MM.1S (cell line): Measurements from ENCODE around the gene SKAP2.

Source experiments
- DNase-seq: peaks from one replicate; pipeline ENCODE4 v3.0.0-alpha.2; 2015
- H2AFZ ChIP-seq: fragments of 300-600 bp; sonication (generic); 2 replicates; pipeline ENCODE4 v1.6.0; 2016; ENCODE audit warnings: antibody characterized with exemption, low read length
- H3F3A ChIP-seq: fragments of 300-600 bp; sonication (generic); 2 replicates; pipeline ENCODE4 v1.6.1; 2016; ENCODE audit warnings: mild to moderate bottlenecking, antibody characterized with exemption, low read length, moderate library complexity, mixed read lengths; ENCODE audit not compliant: insufficient read depth
- H3K27ac ChIP-seq: fragments of 300-600 bp; sonication (generic); 2 replicates; pipeline ENCODE4 v1.5.1; 2016; ENCODE audit warnings: mild to moderate bottlenecking, low read length
- H3K27me3 ChIP-seq: fragments of 300-600 bp; sonication (generic); replicated peaks from 2 replicates; pipeline ENCODE4 v1.6.0; 2016; ENCODE audit warnings: low read length; ENCODE audit not compliant: insufficient read depth
- H3K36me3 ChIP-seq: fragments of 300-600 bp; sonication (generic); replicated peaks from 2 replicates; pipeline ENCODE4 v1.6.1; 2016; ENCODE audit warnings: mild to moderate bottlenecking, low read length, mixed read lengths; ENCODE audit not compliant: insufficient read depth
- H3K4me1 ChIP-seq: fragments of 300-600 bp; sonication (generic); 2 replicates; pipeline ENCODE4 v1.6.1; 2016; ENCODE audit warnings: low read length, mixed read lengths
- H3K4me2 ChIP-seq: fragments of 300-600 bp; sonication (generic); 2 replicates; pipeline ENCODE4 v1.6.0; 2016; ENCODE audit warnings: low read depth, low read length
- H3K4me3 ChIP-seq: fragments of 300-600 bp; sonication (generic); 2 replicates; pipeline ENCODE4 v1.5.1; 2016; ENCODE audit warnings: low read length, mixed read lengths
- H3K79me2 ChIP-seq: fragments of 300-600 bp; sonication (generic); 2 replicates; pipeline ENCODE4 v1.6.1; 2016; ENCODE audit warnings: mixed run types, low read length, mixed read lengths
- H3K9ac ChIP-seq: fragments of 300-600 bp; sonication (generic); 2 replicates; pipeline ENCODE4 v1.6.1; 2016; ENCODE audit warnings: low read length, mixed read lengths
- H3K9me2 ChIP-seq: fragments of 300-600 bp; sonication (generic); replicated peaks from 2 replicates; pipeline ENCODE4 v1.6.1; 2016; ENCODE audit warnings: mild to moderate bottlenecking, low read length, mixed read lengths; ENCODE audit not compliant: insufficient read depth
- H3K9me3 ChIP-seq: fragments of 300-600 bp; sonication (generic); replicated peaks from 2 replicates; pipeline ENCODE4 v1.6.1; 2016; ENCODE audit warnings: mild to moderate bottlenecking, low read length, mixed read lengths; ENCODE audit not compliant: insufficient read depth
- H4K20me1 ChIP-seq: fragments of 300-600 bp; sonication (generic); 2 replicates; pipeline ENCODE4 v1.6.1; 2016; ENCODE audit warnings: mild to moderate bottlenecking, low read length, moderate library complexity, mixed read lengths; ENCODE audit not compliant: insufficient read depth
- EZH2 ChIP-seq: fragments of 300-600 bp; sonication (generic); optimal IDR thresholded peaks from 2 replicates; pipeline ENCODE3; 2017; ENCODE audit warnings: low read depth, mild to moderate bottlenecking, antibody characterized with exemption, low read length, mixed read lengths
- EZH2phosphoT487 ChIP-seq: fragments of 300-600 bp; sonication (generic); IDR thresholded peaks from 2 replicates; pipeline ENCODE4 v1.6.1; 2018; ENCODE audit warnings: antibody characterized with exemption, low read length
- TF ChIP-seq, protein P1 (sequence below): fragments of 300-600 bp; sonication (generic); IDR thresholded peaks from 2 replicates; pipeline ENCODE4 v1.5.1; 2016; ENCODE audit warnings: antibody characterized with exemption, low read length, mixed read lengths

SKAP2 gene

GRCh38 chr7:26655781-26656180, 208.6 kb downstream of the SKAP2 start:
- H3K9me3 ChIP-seq: no peaks in the 10 kb centered on the region
- no peaks in the 10 kb centered on the region for H3K36me3 ChIP-seq
- H3K9me2 ChIP-seq: no peaks in the 10 kb centered on the region
- H3K27me3 ChIP-seq: no peaks in the 10 kb centered on the region
- H3K79me2 ChIP-seq: no peaks in the 10 kb centered on the region
- H3K4me2 ChIP-seq: no peak overlapping the region
- H4K20me1 ChIP-seq: no peaks in the 10 kb centered on the region
- no peaks in the 10 kb centered on the region for H3K4me1 ChIP-seq
- no peak overlapping the region for H3K9ac ChIP-seq
- TF ChIP-seq EZH2phosphoT487: no peak
- no peak for TF ChIP-seq EZH2
- TF ChIP-seq, protein P1, sequence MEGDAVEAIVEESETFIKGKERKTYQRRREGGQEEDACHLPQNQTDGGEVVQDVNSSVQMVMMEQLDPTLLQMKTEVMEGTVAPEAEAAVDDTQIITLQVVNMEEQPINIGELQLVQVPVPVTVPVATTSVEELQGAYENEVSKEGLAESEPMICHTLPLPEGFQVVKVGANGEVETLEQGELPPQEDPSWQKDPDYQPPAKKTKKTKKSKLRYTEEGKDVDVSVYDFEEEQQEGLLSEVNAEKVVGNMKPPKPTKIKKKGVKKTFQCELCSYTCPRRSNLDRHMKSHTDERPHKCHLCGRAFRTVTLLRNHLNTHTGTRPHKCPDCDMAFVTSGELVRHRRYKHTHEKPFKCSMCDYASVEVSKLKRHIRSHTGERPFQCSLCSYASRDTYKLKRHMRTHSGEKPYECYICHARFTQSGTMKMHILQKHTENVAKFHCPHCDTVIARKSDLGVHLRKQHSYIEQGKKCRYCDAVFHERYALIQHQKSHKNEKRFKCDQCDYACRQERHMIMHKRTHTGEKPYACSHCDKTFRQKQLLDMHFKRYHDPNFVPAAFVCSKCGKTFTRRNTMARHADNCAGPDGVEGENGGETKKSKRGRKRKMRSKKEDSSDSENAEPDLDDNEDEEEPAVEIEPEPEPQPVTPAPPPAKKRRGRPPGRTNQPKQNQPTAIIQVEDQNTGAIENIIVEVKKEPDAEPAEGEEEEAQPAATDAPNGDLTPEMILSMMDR: no peak
- no peak overlapping the region for H2AFZ ChIP-seq
- H3F3A ChIP-seq: no peaks in the 10 kb centered on the region
- no peak overlapping the region for H3K4me3 ChIP-seq
- DNase-seq: no peak
- no peak overlapping the region for H3K27ac ChIP-seq

- TF ChIP-seq EZH2phosphoT487 (no peak), EZH2 (no peak)
- TF ChIP-seq, protein P1: no peak
- H3K4me3 ChIP-seq: no peak overlapping the region
- H3K9me2 ChIP-seq: no peaks in the 10 kb centered on the region
- no peak overlapping the region for H3K27ac ChIP-seq
- no peak for DNase-seq
- no peaks in the 10 kb centered on the region for H3K9me3 ChIP-seq
- no peaks in the 10 kb centered on the region for H3F3A ChIP-seq
- H3K4me2 ChIP-seq: no peak overlapping the region
- H3K4me1 ChIP-seq: no peaks in the 10 kb centered on the region
- no peak overlapping the region for H2AFZ ChIP-seq
- no peak overlapping the region for H3K9ac ChIP-seq
- H3K36me3 ChIP-seq: no peaks in the 10 kb centered on the region
- H3K79me2 ChIP-seq: no peaks in the 10 kb centered on the region
- H4K20me1 ChIP-seq: no peaks in the 10 kb centered on the region
- H3K27me3 ChIP-seq: no peaks in the 10 kb centered on the region
Observed at GRCh38 chr7:26653430-26654399, 210.7 kb downstream of the SKAP2 start.

DNA sequence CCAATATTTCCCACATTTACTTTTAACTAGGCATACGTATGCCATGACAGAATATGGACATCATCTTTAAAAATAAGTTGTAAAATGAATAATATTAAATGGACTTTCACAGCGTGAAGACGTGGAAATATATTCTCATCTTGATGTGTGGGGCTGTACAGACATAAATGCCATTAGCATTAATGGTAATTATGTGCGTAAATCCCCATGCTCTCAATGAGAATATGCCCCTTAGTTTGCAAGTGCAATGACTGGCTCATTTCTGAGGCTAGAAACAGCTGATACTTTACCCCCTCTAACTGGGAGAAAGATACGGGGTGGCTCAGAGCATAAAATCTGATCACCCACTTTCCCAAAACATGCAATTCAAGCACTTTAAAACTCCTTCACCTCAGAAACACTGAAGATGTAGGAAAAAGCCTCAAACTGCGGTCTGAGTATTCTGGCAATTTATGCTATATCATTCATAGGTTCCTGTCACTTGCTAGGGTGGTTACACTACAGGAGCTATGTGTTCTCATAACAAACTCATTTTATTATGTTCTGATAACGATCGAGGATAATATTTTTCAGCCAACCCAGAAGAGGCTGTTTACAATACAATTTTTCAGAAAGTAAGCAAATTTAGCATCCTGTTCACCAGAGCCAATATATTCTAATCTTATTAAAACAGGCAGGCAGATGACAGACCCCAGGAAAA, 211.8 kb downstream of the SKAP2 start:
- Histone ChIP-seq H3K36me3 (no peaks in the 10 kb centered on the region), H3F3A (no peaks in the 10 kb centered on the region), H3K27ac (no peak overlapping the region), H3K79me2 (no peaks in the 10 kb centered on the region), H4K20me1 (no peaks in the 10 kb centered on the region), H3K9me2 (no peaks in the 10 kb centered on the region), H3K9me3 (no peaks in the 10 kb centered on the region), H2AFZ (no peak overlapping the region), H3K27me3 (no peaks in the 10 kb centered on the region), H3K9ac (no peak overlapping the region), H3K4me1 (no peaks in the 10 kb centered on the region), H3K4me2 (no peak overlapping the region), H3K4me3 (no peak overlapping the region)
- no peak for TF ChIP-seq EZH2phosphoT487
- TF ChIP-seq, protein P1: no peak
- no peak for TF ChIP-seq EZH2
- DNase-seq: no peak
